WERI-Rb-1 (cell line): Measurements from ENCODE around the gene CDKL4.

Source experiments
- DNase-seq: peaks from one replicate; pipeline ENCODE4 v3.0.0-alpha.2; 2020
- H3K27ac ChIP-seq: fragments of 250-450 bp; sonication (Bioruptor Pico); 2 replicates; pipeline ENCODE4 v1.5.1; 2020; ENCODE audit warnings: mild to moderate bottlenecking, moderate library complexity
- H3K27me3 ChIP-seq: fragments of 250-450 bp; sonication (Bioruptor Pico); 2 replicates; pipeline ENCODE4 v1.5.1; 2021; ENCODE audit warnings: mild to moderate bottlenecking, low read depth, moderate library complexity; ENCODE audit not compliant: insufficient read depth, severe bottlenecking
- H3K36me3 ChIP-seq: fragments of 250-450 bp; sonication (Bioruptor Pico); 2 replicates; pipeline ENCODE4 v1.5.1; 2020; ENCODE audit warnings: mild to moderate bottlenecking, moderate library complexity
- H3K4me3 ChIP-seq: 2 replicates; pipeline ENCODE4 v1.5.1; 2011; ENCODE audit warnings: low read depth, mild to moderate bottlenecking, control low read depth, low read length
- H3K9me3 ChIP-seq: fragments of 250-450 bp; sonication (Bioruptor Pico); 2 replicates; pipeline ENCODE4 v1.5.1; 2021; ENCODE audit warnings: mild to moderate bottlenecking, moderate library complexity; ENCODE audit not compliant: severe bottlenecking
- CTCF ChIP-seq: IDR thresholded peaks from 2 replicates; pipeline ENCODE4 v1.5.1; 2011; ENCODE audit warnings: low read depth, mild to moderate bottlenecking, control low read depth, inconsistent platforms, low read length

Gene CDKL4

GRCh38 chr2:39269941-39270340 lies 26.2 kb upstream of the CDKL4 start:
- Histone ChIP-seq H3K27ac (no peak overlapping the region), H3K27me3 (no peaks in the 10 kb centered on the region), H3K9me3 (no peaks in the 10 kb centered on the region), H3K36me3 (peaks cover 29% of the 10 kb centered on the region), H3K4me3 (no peak overlapping the region)
- no peak for DNase-seq
- no peak for TF ChIP-seq CTCF

- no peak for DNase-seq
- H3K36me3 ChIP-seq, result peaks cover 26% of the 10 kb centered on the region
- no peaks in the 10 kb centered on the region for H3K9me3 ChIP-seq
- H3K27ac ChIP-seq, result no peak overlapping the region
- no peak overlapping the region for H3K4me3 ChIP-seq
- no peak for TF ChIP-seq CTCF
- H3K27me3 ChIP-seq, result no peaks in the 10 kb centered on the region
Measured at GRCh38 chr2:39266916-39267434, 23.2 kb upstream of the CDKL4 start.

GRCh38 chr2:39266139-39266805 lies 22.5 kb upstream of the CDKL4 start:
- Histone ChIP-seq H3K9me3 (no peaks in the 10 kb centered on the region), H3K27me3 (no peaks in the 10 kb centered on the region), H3K36me3 (peaks cover 21% of the 10 kb centered on the region), H3K4me3 (no peak overlapping the region), H3K27ac (no peak overlapping the region)
- DNase-seq, result no peak
- TF ChIP-seq CTCF, result no peak

GRCh38 chr2:39265315-39265714 lies 21.5 kb upstream of the CDKL4 start:
- H3K4me3 ChIP-seq, result no peak overlapping the region
- H3K36me3 ChIP-seq, result peaks cover 15% of the 10 kb centered on the region
- DNase-seq, result no peak
- no peak for TF ChIP-seq CTCF
- no peaks in the 10 kb centered on the region for H3K9me3 ChIP-seq
- H3K27ac ChIP-seq, result no peak overlapping the region
- H3K27me3 ChIP-seq, result no peaks in the 10 kb centered on the region

- no peaks in the 10 kb centered on the region for H3K27me3 ChIP-seq
- no peak overlapping the region for H3K4me3 ChIP-seq
- no peak overlapping the region for H3K27ac ChIP-seq
- peaks cover 20% of the 10 kb centered on the region for H3K36me3 ChIP-seq
- no peak for TF ChIP-seq CTCF
- no peak for DNase-seq
- no peaks in the 10 kb centered on the region for H3K9me3 ChIP-seq
Measured at GRCh38 chr2:39264733-39265132, 21.0 kb upstream of the CDKL4 start.

GRCh38 chr2:39260087-39260486 lies 16.3 kb upstream of the CDKL4 start:
- no peak overlapping the region for H3K27ac ChIP-seq
- DNase-seq, result no peak
- peaks cover 37% of the 10 kb centered on the region for H3K36me3 ChIP-seq
- no peak for TF ChIP-seq CTCF
- no peaks in the 10 kb centered on the region for H3K9me3 ChIP-seq
- H3K27me3 ChIP-seq, result no peaks in the 10 kb centered on the region
- no peak overlapping the region for H3K4me3 ChIP-seq
